T-cell (primary cell): ENCODE measurements around the gene ZNF764. TPM values are rescaled to one million over a fixed set of nuclear protein-coding genes. Genes with fewer than 3 reads are reported as not detected.
A peak's percentile ranks its signal among the peaks of the same experiment; 100 is the strongest.
"Not testable (repeated sequence)": the region's sequence is repeated elsewhere in the genome, so short reads cannot be mapped to it uniquely, and the experiment has no call there.

Experiments
- ATAC-seq, 4 experiments: fragments of 200-7000 bp in 3 of 4; fragments of 150-1000 bp in 1 of 4; cut with Tn5 transposase; replicated peaks in 1 of 4; 1 replicate in 3 of 4; 2 replicates in 1 of 4; pipeline ENCODE4 v1.10.0; 2021; ENCODE audit warnings: moderate library complexity in 3 of 4, mild to moderate bottlenecking in 2 of 4, moderate number of reproducible peaks in 1 of 4
- CTCF ChIA-PET, 2 donors: fragments of 300-600 bp; sonication (Branson Sonifier 250); formaldehyde crosslinking; loops; one replicate each; lab custom pipeline; 2022; ENCODE audit warnings: antibody characterized with exemption in 2 of 2; lab: Charles Lee
- POLR2A ChIA-PET, 2 donors: fragments of 300-600 bp; sonication (Branson Sonifier 250); formaldehyde crosslinking; loops; one replicate each; lab custom pipeline; 2022; ENCODE audit warnings: antibody characterized with exemption in 2 of 2; lab: Charles Lee
- DNase-seq, 35 experiments: peaks; one replicate each; pipeline versions ENCODE4 v3.0.0 to v3.0.0-alpha.2; 2013 to 2023
- H3K27ac ChIP-seq: one replicate; pipeline ENCODE4 v1.5.1; 2013; ENCODE audit warnings: low read length
- H3K27me3 ChIP-seq, 2 experiments: replicated peaks in 1 of 2; 1 replicate in 1 of 2; 2 replicates in 1 of 2; pipeline versions ENCODE4 v1.6.1 to v1.7.0; 2013; ENCODE audit warnings: low read length in 1 of 2, mixed read lengths in 1 of 2; ENCODE audit not compliant: control insufficient read depth in 2 of 2, insufficient read depth in 2 of 2; ENCODE audit errors: extremely low read depth in 1 of 2
- H3K36me3 ChIP-seq, 2 donors: 1 replicate in 1 of 2; 2 replicates in 1 of 2; pipeline versions ENCODE4 v1.6.1 to v1.7.0; 2013; ENCODE audit warnings: low read length in 1 of 2; ENCODE audit not compliant: control insufficient read depth in 2 of 2, insufficient read depth in 1 of 2; ENCODE audit errors: extremely low read depth in 1 of 2
- H3K4me1 ChIP-seq, 2 experiments: 1 replicate in 1 of 2; 2 replicates in 1 of 2; pipeline versions ENCODE4 v1.6.1 to v1.7.0; 2013; ENCODE audit warnings: low read length in 2 of 2, mixed read lengths in 1 of 2; ENCODE audit not compliant: insufficient read depth in 2 of 2, control insufficient read depth in 1 of 2; ENCODE audit errors: extremely low read depth in 1 of 2
- H3K4me3 ChIP-seq, 2 donors: 1 replicate in 1 of 2; 2 replicates in 1 of 2; pipeline versions ENCODE4 v1.5.1 to v1.7.0; 2013; ENCODE audit warnings: mild to moderate bottlenecking in 2 of 2, low read length in 1 of 2, moderate library complexity in 1 of 2; ENCODE audit not compliant: control insufficient read depth in 1 of 2; ENCODE audit errors: extremely low read depth in 1 of 2
- H3K9me3 ChIP-seq: 2 replicates; pipeline ENCODE4 v1.7.0; 2013
- H3K27ac Mint-ChIP-seq, 2 donors: one replicate each; pipeline ENCODE4 v1.8.0; 2020 to 2021; ENCODE audit warnings: mild to moderate bottlenecking in 2 of 2, mixed read lengths in 2 of 2
- H3K27me3 Mint-ChIP-seq, 2 donors: one replicate each; pipeline ENCODE4 v1.8.0; 2021 to 2022; ENCODE audit warnings: mixed read lengths in 2 of 2
- H3K36me3 Mint-ChIP-seq: one replicate; pipeline ENCODE4 v1.8.0; 2021; ENCODE audit warnings: mixed read lengths
- H3K4me1 Mint-ChIP-seq, 3 donors: one replicate each; pipeline ENCODE4 v1.8.0; 2020 to 2022; ENCODE audit warnings: mixed read lengths in 3 of 3, mild to moderate bottlenecking in 1 of 3
- H3K4me3 Mint-ChIP-seq, 3 donors: one replicate each; pipeline ENCODE4 v1.8.0; 2020 to 2022; ENCODE audit warnings: mild to moderate bottlenecking in 3 of 3, mixed read lengths in 3 of 3, moderate library complexity in 3 of 3
- H3K9me3 Mint-ChIP-seq, 3 donors: one replicate each; pipeline ENCODE4 v1.8.0; 2020 to 2022; ENCODE audit warnings: mixed read lengths in 3 of 3
- WGBS: methylation state at CpG from one replicate; pipeline ENCODE4 v1.1.5; 2013; ENCODE audit warnings: missing lambda C conversion rate; ENCODE audit not compliant: insufficient coverage; 5-methylcytosine and 5-hydroxymethylcytosine counted together
- total RNA-seq, 35 experiments: library from RNA in 6 of 35; stranded (reverse) in 6 of 35; fragments of 120-200 nt in 1 of 35; gene quantifications; one replicate each; pipeline versions ENCODE4 v1.2.1 to v1.2.4 and lab custom pipeline; 2013 to 2026

The ZNF764 gene
- total RNA-seq, 5 donors from 2014 or later (not counting 1 experiment from before 2014, with no cell fraction given) = 14.9 to 33.9 (median 27.3) TPM

DNA sequence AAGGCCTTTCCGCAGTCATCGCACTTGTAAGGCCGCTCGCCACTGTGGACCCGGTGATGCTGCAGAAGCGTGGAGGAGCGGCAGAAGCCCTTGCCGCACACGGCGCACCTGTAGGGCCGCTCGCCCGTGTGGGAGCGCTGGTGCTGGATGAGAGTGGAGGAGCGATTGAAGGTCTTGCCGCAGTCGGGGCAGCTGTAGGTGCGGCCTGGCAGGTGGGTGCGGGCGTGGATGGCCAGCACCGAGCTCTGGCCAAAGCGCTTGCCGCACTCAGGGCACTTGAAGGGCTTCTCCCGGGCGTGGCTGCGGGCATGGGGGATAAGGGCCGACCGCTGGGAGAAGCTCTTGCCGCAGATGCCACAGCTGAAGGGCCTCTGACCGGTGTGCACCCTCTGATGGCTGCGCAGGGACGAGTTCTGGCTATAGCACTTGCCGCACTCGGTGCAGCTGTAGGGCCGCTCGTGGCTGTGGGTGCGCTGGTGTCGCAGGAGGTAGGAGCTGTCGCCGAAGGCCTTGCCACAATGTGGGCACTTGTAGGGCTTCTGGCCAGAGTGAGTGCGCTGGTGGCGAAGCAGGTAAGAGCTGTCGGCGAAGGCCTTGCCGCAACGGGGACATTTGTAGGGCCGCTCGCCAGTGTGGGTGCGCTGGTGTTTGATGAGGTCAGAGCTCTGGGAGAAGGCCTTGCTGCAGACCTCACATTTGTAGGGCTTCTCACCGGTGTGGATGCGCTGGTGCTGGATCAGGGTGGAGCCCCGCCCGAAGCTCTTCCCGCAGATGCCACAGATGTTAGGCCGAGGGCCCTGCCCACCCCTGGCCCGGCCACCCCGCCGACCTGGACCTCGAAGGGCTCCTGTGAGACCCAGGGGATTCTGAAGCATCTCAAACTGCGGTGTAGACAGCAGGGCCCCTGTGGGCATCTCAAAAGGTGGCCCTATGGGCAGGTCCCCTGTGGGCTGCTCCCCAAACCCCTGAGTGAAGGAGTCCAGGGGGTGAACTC is 33.3 kb downstream of the ZNF764 start:
- WGBS = 97% methylated on average over 59 of the region's 60 CpGs
- Mint-ChIP-seq H3K4me3 (peak overlapping the region; percentile 32 to 53 (median 39)), H3K27ac (peak overlapping the region in 1 of 2 donors; percentile 55), H3K4me1 (peaks cover 13 to 24% (median 24%) of the 10 kb centered on the region in 3 donors), H3K27me3 (no peaks in the 10 kb centered on the region), H3K9me3 (no peaks in the 10 kb centered on the region), H3K36me3 (peaks cover 13% of the 10 kb centered on the region)
- H3K4me1 ChIP-seq = peaks cover 2 to 22% of the 10 kb centered on the region in 2 experiments
- no peaks in the 10 kb centered on the region for H3K27me3 ChIP-seq
- peaks cover 0 to 20% of the 10 kb centered on the region in 2 donors for H3K36me3 ChIP-seq
- no peak overlapping the region for H3K27ac ChIP-seq
- ChIA-PET POLR2A (interaction anchor here in 1 of 2 donors (0.7 kb wide), 1 partner anchor 27 kb away, joined by 3 read pairs; no protein-coding TSS in a partner anchor), CTCF (interaction anchor here in 1 of 2 donors (0.6 to 1.3 kb wide), 2 partner anchors 92 to 116 kb away, joined by 3 to 6 read pairs; no protein-coding TSS in a partner anchor)
- H3K9me3 ChIP-seq = no peaks in the 10 kb centered on the region
- no peak overlapping the region for H3K4me3 ChIP-seq
- ATAC-seq = no peak
- DNase-seq = no peak

DNA sequence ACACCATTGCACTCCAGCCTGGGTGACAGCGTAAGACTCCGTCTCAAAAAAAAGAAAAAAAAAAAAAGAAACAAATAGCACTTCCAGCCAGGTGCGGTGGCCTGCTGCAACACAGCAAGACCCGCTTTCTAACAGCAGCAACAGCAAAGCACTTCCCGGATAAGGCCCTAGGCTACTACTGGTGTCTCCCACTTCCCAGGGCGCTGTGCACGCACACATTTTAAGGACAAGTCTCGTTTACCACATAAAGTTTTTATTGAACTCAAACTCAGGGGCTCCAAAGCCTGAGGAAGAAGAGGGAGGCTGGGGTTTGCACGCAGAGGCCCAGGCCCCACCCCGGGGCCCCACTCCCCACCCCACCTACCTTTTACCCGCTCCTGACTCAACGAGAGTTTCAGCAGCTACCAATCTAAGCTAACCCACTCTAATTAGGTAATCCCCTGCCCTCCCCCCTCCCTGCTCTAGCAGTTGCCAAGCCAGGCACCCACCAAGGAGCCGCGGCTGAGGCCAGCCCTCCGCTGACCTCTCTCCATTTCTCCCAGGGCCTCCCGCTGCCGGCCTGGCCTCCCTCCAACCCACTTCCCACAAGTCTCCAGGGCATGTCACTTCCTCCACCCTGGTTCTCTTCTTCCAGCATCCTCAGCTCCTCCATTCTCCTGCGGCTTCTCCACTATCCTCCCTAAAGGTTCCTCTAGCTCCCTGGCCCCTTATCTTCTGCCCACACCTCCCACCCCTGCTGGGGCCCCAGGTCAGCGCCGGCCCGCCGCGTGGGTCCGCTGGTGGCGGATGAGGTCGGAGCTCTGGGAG is 34.2 kb downstream of the ZNF764 start:
- Histone ChIP-seq H3K27me3 (no peaks in the 10 kb centered on the region), H3K4me1 (peaks cover 2 to 25% of the 10 kb centered on the region in 2 experiments), H3K27ac (no peak overlapping the region), H3K36me3 (peaks cover 0 to 29% of the 10 kb centered on the region in 2 donors), H3K4me3 (no peak overlapping the region), H3K9me3 (no peaks in the 10 kb centered on the region)
- WGBS = 87% methylated on average over 10 of the region's 26 CpGs
- Mint-ChIP-seq H3K36me3 (peaks cover 21% of the 10 kb centered on the region), H3K27me3 (no peaks in the 10 kb centered on the region), H3K27ac (peak overlapping the region in 1 of 2 donors; percentile 55), H3K4me1 (peaks cover 19 to 22% (median 20%) of the 10 kb centered on the region in 3 donors), H3K4me3 (no peak overlapping the region), H3K9me3 (no peaks in the 10 kb centered on the region)
- DNase-seq (no peak), ATAC-seq (no peak)
- POLR2A ChIA-PET = no interaction called here
- CTCF ChIA-PET = interaction anchor here in 1 of 2 donors (0.6 to 1.3 kb wide), 2 partner anchors 91 to 115 kb away, joined by 3 to 6 read pairs; no protein-coding TSS in a partner anchor

DNA sequence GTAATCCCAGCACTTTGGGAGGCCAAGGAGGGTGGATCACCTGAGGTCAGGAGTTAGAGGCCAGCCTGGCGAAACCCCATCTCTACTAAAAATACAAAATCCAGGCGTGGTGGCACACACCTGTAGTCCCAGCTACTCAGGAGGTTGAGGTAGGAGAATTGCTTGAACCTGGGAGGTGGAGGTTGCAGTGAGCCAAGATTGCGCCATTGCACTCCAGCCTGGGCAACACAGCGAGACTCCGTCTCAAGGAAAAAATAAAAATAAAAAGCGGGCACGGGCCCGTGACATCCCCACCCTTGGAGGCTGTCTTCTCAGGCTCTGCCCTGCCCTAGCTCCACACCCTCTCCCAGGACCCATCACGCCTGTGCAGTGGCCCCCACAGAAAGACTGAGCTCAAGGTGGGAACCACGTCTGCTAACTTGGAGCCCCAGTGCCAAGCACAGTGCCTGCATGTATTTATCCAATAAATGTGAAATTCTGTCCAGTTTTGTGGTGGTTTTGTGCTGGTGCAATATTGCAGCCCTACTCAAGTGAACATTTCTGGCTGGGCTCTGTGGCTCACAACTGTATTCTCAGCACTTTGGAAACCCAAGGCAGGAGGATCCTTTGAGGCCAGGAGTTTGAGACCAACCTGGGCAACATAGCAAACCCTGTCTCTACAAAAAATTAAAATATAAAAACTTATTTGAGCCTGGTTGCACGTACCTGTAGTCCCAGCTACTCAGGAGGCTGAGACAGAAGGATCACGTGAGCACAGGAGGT is 35.3 kb downstream of the ZNF764 start:
- H3K9me3 ChIP-seq, H3K9me3 Mint-ChIP-seq, H3K27me3 ChIP-seq, ATAC-seq, DNase-seq, H3K4me3 ChIP-seq, H3K27me3 Mint-ChIP-seq, H3K27ac ChIP-seq, POLR2A ChIA-PET: not testable (repeated sequence)
- peaks cover 18 to 26% (median 19%) of the 10 kb centered on the region in 3 donors for H3K4me1 Mint-ChIP-seq
- H3K36me3 ChIP-seq = peaks cover 1 to 39% of the 10 kb centered on the region in 2 donors
- peaks cover 26% of the 10 kb centered on the region for H3K36me3 Mint-ChIP-seq
- CTCF ChIA-PET = interaction anchor here in 1 of 2 donors (0.5 kb wide), 1 partner anchor 73 kb away, joined by 5 read pairs; no protein-coding TSS in a partner anchor
- peaks cover 3 to 30% of the 10 kb centered on the region in 2 experiments for H3K4me1 ChIP-seq
- WGBS = 79% methylated on average over 7 of the region's 12 CpGs
- peak overlapping the region in 1 of 3 donors; percentile 13 for H3K4me3 Mint-ChIP-seq
- peak overlapping the region in 1 of 2 donors; percentile 4 for H3K27ac Mint-ChIP-seq

DNA sequence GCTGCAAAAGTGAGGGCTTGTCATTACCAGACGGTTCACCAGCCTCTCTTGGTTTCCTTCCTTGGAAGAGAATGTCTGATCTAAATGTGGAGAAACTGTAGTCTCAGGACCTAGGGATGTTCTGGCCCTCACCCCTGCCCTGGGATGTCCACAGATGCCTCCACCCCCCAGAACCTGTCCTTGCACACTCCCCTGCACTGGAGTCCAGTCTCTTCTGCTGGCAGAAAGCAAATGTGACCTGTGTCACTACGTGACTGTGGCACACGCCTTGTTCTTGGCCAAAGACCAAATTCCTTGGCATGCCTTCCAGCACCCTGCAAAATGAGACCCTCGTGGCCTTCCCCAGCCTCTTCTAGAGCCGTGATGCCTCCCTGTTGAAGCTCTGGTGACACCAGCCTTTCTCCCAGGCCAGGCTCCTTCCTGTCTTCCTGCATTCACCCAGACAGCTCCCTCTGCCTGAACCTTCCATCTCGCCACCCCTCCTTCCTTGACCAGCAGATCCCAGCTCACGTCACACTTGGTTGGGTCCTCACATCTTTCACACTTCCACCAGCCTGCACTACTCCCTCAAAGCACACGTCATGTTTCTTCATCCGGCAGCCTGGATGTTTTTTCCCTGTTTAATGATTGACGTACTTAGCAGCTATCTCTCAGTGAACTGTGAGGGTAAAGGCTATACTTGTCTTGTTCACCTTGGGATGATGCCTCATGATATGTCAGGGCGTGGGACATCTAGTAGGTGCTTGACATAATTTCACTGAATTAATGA is 36.1 kb downstream of the ZNF764 start:
- H3K36me3 Mint-ChIP-seq = peaks cover 31% of the 10 kb centered on the region
- ATAC-seq = no peak
- DNase-seq = no peak
- no peaks in the 10 kb centered on the region for H3K9me3 Mint-ChIP-seq
- Histone ChIP-seq H3K36me3 (peaks cover 9 to 47% of the 10 kb centered on the region in 2 donors), H3K9me3 (no peaks in the 10 kb centered on the region), H3K4me1 (peaks cover 2 to 26% of the 10 kb centered on the region in 2 experiments), H3K4me3 (no peak overlapping the region), H3K27me3 (no peaks in the 10 kb centered on the region), H3K27ac (no peak overlapping the region)
- H3K27me3 Mint-ChIP-seq = no peaks in the 10 kb centered on the region
- WGBS = 86% methylated on average over 7 of the region's 11 CpGs
- no peak overlapping the region for H3K4me3 Mint-ChIP-seq
- CTCF ChIA-PET = no interaction called here
- H3K4me1 Mint-ChIP-seq = peaks cover 11 to 19% (median 13%) of the 10 kb centered on the region in 3 donors
- POLR2A ChIA-PET = no interaction called here
- H3K27ac Mint-ChIP-seq = peak overlapping the region; percentile 4

DNA sequence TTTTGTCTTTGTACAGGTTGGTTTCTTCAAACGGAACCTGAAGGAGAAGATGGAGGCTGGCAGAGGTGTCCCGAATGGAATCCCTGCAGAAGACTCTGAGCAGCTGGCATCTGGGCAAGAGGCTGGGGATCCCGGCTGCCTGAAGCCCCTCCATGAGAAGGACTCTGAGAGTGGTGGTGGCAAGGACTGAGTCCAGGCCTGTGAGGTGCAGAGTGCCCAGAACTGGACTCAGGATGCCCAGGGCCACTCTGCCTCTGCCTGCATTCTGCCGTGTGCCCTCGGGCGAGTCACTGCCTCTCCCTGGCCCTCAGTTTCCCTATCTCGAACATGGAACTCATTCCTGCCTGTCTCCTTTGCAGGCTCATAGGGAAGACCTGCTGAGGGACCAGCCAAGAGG is 36.7 kb downstream of the ZNF764 start:
- Histone ChIP-seq H3K36me3 (peaks cover 11 to 53% of the 10 kb centered on the region in 2 donors), H3K9me3 (no peaks in the 10 kb centered on the region), H3K27me3 (no peaks in the 10 kb centered on the region), H3K4me1 (peaks cover 2 to 23% of the 10 kb centered on the region in 2 experiments), H3K4me3 (no peak overlapping the region), H3K27ac (no peak overlapping the region)
- no peaks in the 10 kb centered on the region for H3K27me3 Mint-ChIP-seq
- POLR2A ChIA-PET = no interaction called here
- H3K27ac Mint-ChIP-seq = no peak overlapping the region
- CTCF ChIA-PET = no interaction called here
- ATAC-seq (no peak), DNase-seq (no peak)
- peaks cover 11 to 19% (median 13%) of the 10 kb centered on the region in 3 donors for H3K4me1 Mint-ChIP-seq
- 94% methylated on average over 7 of the region's 7 CpGs for WGBS
- no peaks in the 10 kb centered on the region for H3K9me3 Mint-ChIP-seq
- no peak overlapping the region for H3K4me3 Mint-ChIP-seq
- peaks cover 37% of the 10 kb centered on the region for H3K36me3 Mint-ChIP-seq
